GM12878 (cell line): ENCODE results near the gene CARD11. TPM values are rescaled to one million over a fixed set of nuclear protein-coding genes. Genes with fewer than 3 reads are reported as not detected.

Source experiments
- CREM ChIP-seq: IDR thresholded peaks from 2 replicates; pipeline ENCODE4 v1.6.1; 2014; ENCODE audit warnings: antibody characterized with exemption, low read depth
- DPF2 ChIP-seq: fragments of 450-650 bp; IDR thresholded peaks from 2 replicates; pipeline ENCODE4 v1.6.1; 2017; ENCODE audit warnings: mild to moderate bottlenecking
- EED ChIP-seq: sonication (generic); IDR thresholded peaks from 2 replicates; pipeline ENCODE4 v1.6.1; 2016; ENCODE audit warnings: antibody characterized with exemption, low read depth
- EGR1 ChIP-seq, 2 experiments: IDR thresholded peaks; 1 replicate in 1 of 2; 2 replicates in 1 of 2; pipeline ENCODE4 v1.6.1; 2011 to 2012; ENCODE audit warnings: low read depth in 2 of 2, low read length in 2 of 2, borderline replicate concordance in 1 of 2, mild to moderate bottlenecking in 1 of 2, moderate library complexity in 1 of 2
- ESRRA ChIP-seq: IDR thresholded peaks from 2 replicates; pipeline ENCODE4 v1.6.1; 2012; ENCODE audit warnings: mild to moderate bottlenecking, low read length, improper control_type of control experiment
- IKZF2 ChIP-seq, 2 experiments: fragments of 450-650 bp; IDR thresholded peaks; 2 replicates each; pipeline ENCODE4 v1.6.1; 2017; ENCODE audit warnings: mild to moderate bottlenecking in 2 of 2, moderate library complexity in 2 of 2
- KLF5 ChIP-seq: fragments of 450-650 bp; IDR thresholded peaks from 2 replicates; pipeline ENCODE4 v1.6.1; 2014; ENCODE audit warnings: mild to moderate bottlenecking; ENCODE audit not compliant: partially characterized antibody
- LARP7 ChIP-seq: fragments of 450-650 bp; IDR thresholded peaks from 2 replicates; pipeline ENCODE4 v1.6.1; 2017; ENCODE audit warnings: mild to moderate bottlenecking
- MEF2B ChIP-seq: fragments of 450-650 bp; IDR thresholded peaks from 2 replicates; pipeline ENCODE4 v1.6.1; 2018; ENCODE audit warnings: mild to moderate bottlenecking, moderate library complexity; ENCODE audit not compliant: partially characterized antibody, poor library complexity, severe bottlenecking
- MYC ChIP-seq: IDR thresholded peaks from 2 replicates; pipeline ENCODE4 v1.6.1; 2011; ENCODE audit warnings: mild to moderate bottlenecking, low read length, moderate library complexity, inconsistent platforms; ENCODE audit not compliant: insufficient read depth, insufficient replicate concordance, insufficient read length, severe bottlenecking
- NBN ChIP-seq: fragments of 450-650 bp; IDR thresholded peaks from 2 replicates; pipeline ENCODE4 v1.6.1; 2016
- POLR2AphosphoS2 ChIP-seq: IDR thresholded peaks from 2 replicates; pipeline ENCODE4 v1.6.1; 2011; ENCODE audit warnings: low read depth, mild to moderate bottlenecking, low read length, improper control_type of control experiment, moderate library complexity
- RELA ChIP-seq: fragments of 450-650 bp; IDR thresholded peaks from 2 replicates; pipeline ENCODE4 v1.8.0; 2014; ENCODE audit warnings: borderline replicate concordance; ENCODE audit not compliant: partially characterized antibody
- SMAD5 ChIP-seq: IDR thresholded peaks from 2 replicates; pipeline ENCODE4 v1.6.1; 2016; ENCODE audit warnings: antibody characterized with exemption, low read depth
- SMC3 ChIP-seq: IDR thresholded peaks from 2 replicates; pipeline ENCODE4 v1.6.1; 2011; ENCODE audit warnings: low read length, improper control_type of control experiment, borderline replicate concordance
- WRNIP1 ChIP-seq: IDR thresholded peaks from 2 replicates; pipeline ENCODE4 v1.6.1; 2011; ENCODE audit warnings: low read depth, low read length, improper control_type of control experiment, borderline replicate concordance
- YBX1 ChIP-seq: fragments of 450-650 bp; IDR thresholded peaks from 2 replicates; pipeline ENCODE4 v1.6.1; 2016; ENCODE audit warnings: antibody characterized with exemption
- ZBED1 ChIP-seq: IDR thresholded peaks from 2 replicates; pipeline ENCODE4 v1.6.1; 2016; ENCODE audit warnings: borderline replicate concordance
- ZNF274 ChIP-seq: IDR thresholded peaks from one replicate; pipeline ENCODE4 v1.8.0; 2011; ENCODE audit not compliant: insufficient read length, insufficient read depth
- polyA plus RNA-seq, 11 experiments: library from polyadenylated mRNA; depleted of rRNA in 4 of 11; unstranded in 6 of 11; stranded (reverse) in 5 of 11; fragments of >200 nt; fragmentation: Nextera tagmentation in 4 of 11; fragmentation: Illumina TruSeq in 1 of 11; extraction: Ambion mirVana in 4 of 11; extraction: Trizol in 1 of 11; gene quantifications; 1 replicate in 1 of 11; 2 replicates in 10 of 11; pipeline versions ENCODE4 v1.2.1 to v1.2.3, GENCODE V29; 2011 to 2016; ENCODE audit warnings: inconsistent platforms in 2 of 11, missing spikeins in 2 of 11, low read depth in 1 of 11
- total RNA-seq, 4 experiments: library from RNA; depleted of rRNA in 3 of 4; stranded (reverse); fragments of >200 nt in 3 of 4; fragmentation: Illumina TruSeq in 1 of 4; extraction: Trizol in 1 of 4; gene quantifications; 2 replicates each; pipeline versions ENCODE4 v1.2.1 to v1.2.3, GENCODE V29; 2013 to 2021
- TF ChIP-seq, protein P1 (sequence below): fragments of 450-650 bp; IDR thresholded peaks from 2 replicates; pipeline ENCODE4 v1.6.1; 2017; ENCODE audit warnings: mild to moderate bottlenecking, moderate library complexity
- TF ChIP-seq, protein P2 (sequence below): IDR thresholded peaks from 2 replicates; pipeline ENCODE4 v1.6.1; 2012; ENCODE audit warnings: mild to moderate bottlenecking, low read depth, low read length
- TF ChIP-seq, protein P3 (sequence below): fragments of 450-650 bp; IDR thresholded peaks from 2 replicates; pipeline ENCODE4 v1.6.1; 2016; ENCODE audit warnings: mild to moderate bottlenecking

CARD11 gene
- total and polyA plus RNA-seq, 10 of the 15 experiments (the other 5 are each of a cell fraction or from before 2014, with no cell fraction given), result 0.27 to 72.0 (median 28.4) TPM

DNA sequence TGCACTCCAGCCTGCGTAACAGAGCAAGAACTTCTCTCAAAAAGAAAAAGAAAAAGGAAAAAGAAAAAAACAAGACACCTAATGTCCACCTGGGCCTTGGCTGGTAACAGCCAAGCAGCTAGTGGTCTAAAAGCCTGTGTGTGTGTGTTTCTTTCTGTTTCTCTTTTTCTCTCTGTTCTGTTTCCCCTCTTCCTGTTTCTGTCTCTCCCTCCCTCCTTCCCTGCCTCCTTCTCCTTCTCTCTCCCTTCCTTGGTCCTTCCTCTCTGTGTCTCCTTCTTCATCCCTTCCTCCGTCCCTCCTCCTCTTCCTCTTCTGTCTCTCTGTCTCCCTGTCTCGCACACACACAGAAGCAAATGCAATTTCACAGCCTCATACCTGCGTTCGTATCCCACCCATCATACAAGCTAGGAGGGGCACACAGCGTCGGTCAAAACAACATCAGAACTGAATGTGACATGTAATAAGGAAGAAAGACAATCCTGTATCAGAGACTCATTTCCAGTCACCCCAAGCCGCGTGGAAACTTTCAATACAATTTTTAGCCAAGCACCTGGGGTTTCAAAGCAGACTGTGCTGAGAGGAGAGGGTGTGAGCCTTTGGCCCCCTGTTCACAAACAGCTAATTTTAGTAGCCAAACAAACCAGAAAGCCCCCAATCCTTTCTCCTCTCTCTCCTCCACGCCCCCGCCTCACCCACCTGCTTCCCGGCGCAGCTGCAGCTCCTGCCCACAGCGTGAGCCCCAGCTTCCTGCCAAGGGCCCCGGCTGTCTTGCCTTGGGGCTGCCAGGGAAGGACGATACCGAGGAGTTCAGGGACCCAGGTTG, 149.3 kb downstream of the CARD11 start (continued):
- TF ChIP-seq, protein P1, sequence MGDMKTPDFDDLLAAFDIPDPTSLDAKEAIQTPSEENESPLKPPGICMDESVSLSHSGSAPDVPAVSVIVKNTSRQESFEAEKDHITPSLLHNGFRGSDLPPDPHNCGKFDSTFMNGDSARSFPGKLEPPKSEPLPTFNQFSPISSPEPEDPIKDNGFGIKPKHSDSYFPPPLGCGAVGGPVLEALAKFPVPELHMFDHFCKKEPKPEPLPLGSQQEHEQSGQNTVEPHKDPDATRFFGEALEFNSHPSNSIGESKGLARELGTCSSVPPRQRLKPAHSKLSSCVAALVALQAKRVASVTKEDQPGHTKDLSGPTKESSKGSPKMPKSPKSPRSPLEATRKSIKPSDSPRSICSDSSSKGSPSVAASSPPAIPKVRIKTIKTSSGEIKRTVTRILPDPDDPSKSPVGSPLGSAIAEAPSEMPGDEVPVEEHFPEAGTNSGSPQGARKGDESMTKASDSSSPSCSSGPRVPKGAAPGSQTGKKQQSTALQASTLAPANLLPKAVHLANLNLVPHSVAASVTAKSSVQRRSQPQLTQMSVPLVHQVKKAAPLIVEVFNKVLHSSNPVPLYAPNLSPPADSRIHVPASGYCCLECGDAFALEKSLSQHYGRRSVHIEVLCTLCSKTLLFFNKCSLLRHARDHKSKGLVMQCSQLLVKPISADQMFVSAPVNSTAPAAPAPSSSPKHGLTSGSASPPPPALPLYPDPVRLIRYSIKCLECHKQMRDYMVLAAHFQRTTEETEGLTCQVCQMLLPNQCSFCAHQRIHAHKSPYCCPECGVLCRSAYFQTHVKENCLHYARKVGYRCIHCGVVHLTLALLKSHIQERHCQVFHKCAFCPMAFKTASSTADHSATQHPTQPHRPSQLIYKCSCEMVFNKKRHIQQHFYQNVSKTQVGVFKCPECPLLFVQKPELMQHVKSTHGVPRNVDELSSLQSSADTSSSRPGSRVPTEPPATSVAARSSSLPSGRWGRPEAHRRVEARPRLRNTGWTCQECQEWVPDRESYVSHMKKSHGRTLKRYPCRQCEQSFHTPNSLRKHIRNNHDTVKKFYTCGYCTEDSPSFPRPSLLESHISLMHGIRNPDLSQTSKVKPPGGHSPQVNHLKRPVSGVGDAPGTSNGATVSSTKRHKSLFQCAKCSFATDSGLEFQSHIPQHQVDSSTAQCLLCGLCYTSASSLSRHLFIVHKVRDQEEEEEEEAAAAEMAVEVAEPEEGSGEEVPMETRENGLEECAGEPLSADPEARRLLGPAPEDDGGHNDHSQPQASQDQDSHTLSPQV, result no peak
- TF ChIP-seq EED (peak; percentile 90), MEF2B (peak; percentile 80), RELA (no peak), SMC3 (no peak), YBX1 (no peak), ZBED1 (no peak), EGR1 (IDR thresholded peaks at IDR 0.05; ENCODE audit: borderline replicate concordance in 1 of 2, low read depth in 2 of 2, low read length in 2 of 2) (peak in 1 of 2 experiments; percentile 95; a peak in 2 of 3 replicates), MYC (no peak), DPF2 (peak; percentile 65), LARP7 (no peak), POLR2AphosphoS2 (no peak), KLF5 (no peak), IKZF2 (IDR thresholded peaks at IDR 0.05) (peak; percentile 81 to 85), ESRRA (no peak), WRNIP1 (0 out of 2 replicates have a peak, but pooled peaks have one; percentile 13), ZNF274 (no peak), NBN (peak; percentile 86), CREM (peak; percentile 83), SMAD5 (no peak)
- TF ChIP-seq, protein P2, sequence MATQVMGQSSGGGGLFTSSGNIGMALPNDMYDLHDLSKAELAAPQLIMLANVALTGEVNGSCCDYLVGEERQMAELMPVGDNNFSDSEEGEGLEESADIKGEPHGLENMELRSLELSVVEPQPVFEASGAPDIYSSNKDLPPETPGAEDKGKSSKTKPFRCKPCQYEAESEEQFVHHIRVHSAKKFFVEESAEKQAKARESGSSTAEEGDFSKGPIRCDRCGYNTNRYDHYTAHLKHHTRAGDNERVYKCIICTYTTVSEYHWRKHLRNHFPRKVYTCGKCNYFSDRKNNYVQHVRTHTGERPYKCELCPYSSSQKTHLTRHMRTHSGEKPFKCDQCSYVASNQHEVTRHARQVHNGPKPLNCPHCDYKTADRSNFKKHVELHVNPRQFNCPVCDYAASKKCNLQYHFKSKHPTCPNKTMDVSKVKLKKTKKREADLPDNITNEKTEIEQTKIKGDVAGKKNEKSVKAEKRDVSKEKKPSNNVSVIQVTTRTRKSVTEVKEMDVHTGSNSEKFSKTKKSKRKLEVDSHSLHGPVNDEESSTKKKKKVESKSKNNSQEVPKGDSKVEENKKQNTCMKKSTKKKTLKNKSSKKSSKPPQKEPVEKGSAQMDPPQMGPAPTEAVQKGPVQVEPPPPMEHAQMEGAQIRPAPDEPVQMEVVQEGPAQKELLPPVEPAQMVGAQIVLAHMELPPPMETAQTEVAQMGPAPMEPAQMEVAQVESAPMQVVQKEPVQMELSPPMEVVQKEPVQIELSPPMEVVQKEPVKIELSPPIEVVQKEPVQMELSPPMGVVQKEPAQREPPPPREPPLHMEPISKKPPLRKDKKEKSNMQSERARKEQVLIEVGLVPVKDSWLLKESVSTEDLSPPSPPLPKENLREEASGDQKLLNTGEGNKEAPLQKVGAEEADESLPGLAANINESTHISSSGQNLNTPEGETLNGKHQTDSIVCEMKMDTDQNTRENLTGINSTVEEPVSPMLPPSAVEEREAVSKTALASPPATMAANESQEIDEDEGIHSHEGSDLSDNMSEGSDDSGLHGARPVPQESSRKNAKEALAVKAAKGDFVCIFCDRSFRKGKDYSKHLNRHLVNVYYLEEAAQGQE, result no peak
- TF ChIP-seq, protein P3, sequence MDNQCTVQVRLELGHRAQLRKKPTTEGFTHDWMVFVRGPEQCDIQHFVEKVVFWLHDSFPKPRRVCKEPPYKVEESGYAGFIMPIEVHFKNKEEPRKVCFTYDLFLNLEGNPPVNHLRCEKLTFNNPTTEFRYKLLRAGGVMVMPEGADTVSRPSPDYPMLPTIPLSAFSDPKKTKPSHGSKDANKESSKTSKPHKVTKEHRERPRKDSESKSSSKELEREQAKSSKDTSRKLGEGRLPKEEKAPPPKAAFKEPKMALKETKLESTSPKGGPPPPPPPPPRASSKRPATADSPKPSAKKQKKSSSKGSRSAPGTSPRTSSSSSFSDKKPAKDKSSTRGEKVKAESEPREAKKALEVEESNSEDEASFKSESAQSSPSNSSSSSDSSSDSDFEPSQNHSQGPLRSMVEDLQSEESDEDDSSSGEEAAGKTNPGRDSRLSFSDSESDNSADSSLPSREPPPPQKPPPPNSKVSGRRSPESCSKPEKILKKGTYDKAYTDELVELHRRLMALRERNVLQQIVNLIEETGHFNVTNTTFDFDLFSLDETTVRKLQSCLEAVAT, result peak; percentile 81; the same call in 1 of the 2 replicates
